PFSK-1 (cell line): ENCODE measurements around the gene ABTB1.
A peak's percentile ranks its signal among the peaks of the same experiment; 100 is the strongest.

ENCODE experiments used
- FOXP2 ChIP-seq: optimal IDR thresholded peaks from 2 replicates; pipeline ENCODE3; 2011; ENCODE audit warnings: borderline replicate concordance, control low read depth, inconsistent platforms; ENCODE audit not compliant: insufficient read depth; ENCODE audit errors: extremely low read length, extremely low read depth
- POLR2AphosphoS5 ChIP-seq: IDR thresholded peaks from 2 replicates; pipeline ENCODE4 v1.6.1; 2012; ENCODE audit warnings: low read depth, mild to moderate bottlenecking, control low read depth, low read length, moderate library complexity
- SIN3A ChIP-seq: IDR thresholded peaks from 2 replicates; pipeline ENCODE4 v1.6.1; 2012; ENCODE audit warnings: mild to moderate bottlenecking, low read length, moderate library complexity, borderline replicate concordance; ENCODE audit not compliant: insufficient read depth
- TAF1 ChIP-seq: IDR thresholded peaks from 2 replicates; pipeline ENCODE4 v1.6.1; 2012; ENCODE audit warnings: low read length, control low read depth, borderline replicate concordance; ENCODE audit not compliant: insufficient read depth
- TF ChIP-seq, protein P1 (sequence below), 2 experiments: IDR thresholded peaks; 2 replicates each; pipeline versions ENCODE4 v1.6.1 to v1.8.0; 2011 to 2012; ENCODE audit warnings: low read depth in 2 of 2, low read length in 2 of 2, control low read depth in 1 of 2, inconsistent platforms in 1 of 2, mild to moderate bottlenecking in 1 of 2, moderate library complexity in 1 of 2; ENCODE audit not compliant: insufficient read depth in 1 of 2

GRCh38 chr3:127680798-127681221, 8.1 kb downstream of the ABTB1 start:
- TF ChIP-seq FOXP2 (no peak), POLR2AphosphoS5 (0 out of 2 replicates have a peak, but pooled peaks have one; percentile 55), SIN3A (0 out of 2 replicates have a peak, but pooled peaks have one; percentile 12), TAF1 (no peak)
- TF ChIP-seq, protein P1, sequence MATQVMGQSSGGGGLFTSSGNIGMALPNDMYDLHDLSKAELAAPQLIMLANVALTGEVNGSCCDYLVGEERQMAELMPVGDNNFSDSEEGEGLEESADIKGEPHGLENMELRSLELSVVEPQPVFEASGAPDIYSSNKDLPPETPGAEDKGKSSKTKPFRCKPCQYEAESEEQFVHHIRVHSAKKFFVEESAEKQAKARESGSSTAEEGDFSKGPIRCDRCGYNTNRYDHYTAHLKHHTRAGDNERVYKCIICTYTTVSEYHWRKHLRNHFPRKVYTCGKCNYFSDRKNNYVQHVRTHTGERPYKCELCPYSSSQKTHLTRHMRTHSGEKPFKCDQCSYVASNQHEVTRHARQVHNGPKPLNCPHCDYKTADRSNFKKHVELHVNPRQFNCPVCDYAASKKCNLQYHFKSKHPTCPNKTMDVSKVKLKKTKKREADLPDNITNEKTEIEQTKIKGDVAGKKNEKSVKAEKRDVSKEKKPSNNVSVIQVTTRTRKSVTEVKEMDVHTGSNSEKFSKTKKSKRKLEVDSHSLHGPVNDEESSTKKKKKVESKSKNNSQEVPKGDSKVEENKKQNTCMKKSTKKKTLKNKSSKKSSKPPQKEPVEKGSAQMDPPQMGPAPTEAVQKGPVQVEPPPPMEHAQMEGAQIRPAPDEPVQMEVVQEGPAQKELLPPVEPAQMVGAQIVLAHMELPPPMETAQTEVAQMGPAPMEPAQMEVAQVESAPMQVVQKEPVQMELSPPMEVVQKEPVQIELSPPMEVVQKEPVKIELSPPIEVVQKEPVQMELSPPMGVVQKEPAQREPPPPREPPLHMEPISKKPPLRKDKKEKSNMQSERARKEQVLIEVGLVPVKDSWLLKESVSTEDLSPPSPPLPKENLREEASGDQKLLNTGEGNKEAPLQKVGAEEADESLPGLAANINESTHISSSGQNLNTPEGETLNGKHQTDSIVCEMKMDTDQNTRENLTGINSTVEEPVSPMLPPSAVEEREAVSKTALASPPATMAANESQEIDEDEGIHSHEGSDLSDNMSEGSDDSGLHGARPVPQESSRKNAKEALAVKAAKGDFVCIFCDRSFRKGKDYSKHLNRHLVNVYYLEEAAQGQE (IDR thresholded peaks at IDR 0.05; ENCODE audit: insufficient read depth in 1 of 2, low read depth in 2 of 2, low read length in 2 of 2), result no peak
